A549 (cell line): ENCODE results near the gene CAMKK2. TPM values are rescaled to one million over a fixed set of nuclear protein-coding genes. Genes with fewer than 3 reads are reported as not detected.

Source experiments
- ATAC-seq, 2 experiments: fragments of 200-7000 bp in 1 of 2; fragments of >200 bp in 1 of 2; cut with Nextera tagmentation in 1 of 2; cut with Tn5 transposase in 1 of 2; 3 replicates each; pipeline versions ENCODE4 v1.8.0 to v1.9.1; 2018 to 2020; ENCODE audit warnings: mild to moderate bottlenecking in 1 of 2, moderate library complexity in 1 of 2
- CTCF ChIA-PET: fragments of 300-600 bp; sonication (Branson Sonifier 250); formaldehyde crosslinking; extraction: SDS; loops from one replicate; lab custom pipeline; 2021; ENCODE audit warnings: antibody characterized with exemption, inconsistent platforms; lab: Yijun Ruan, JAX
- POLR2A ChIA-PET: fragments of 350-600 bp; formaldehyde crosslinking; extraction: SDS; loops from one replicate; lab custom pipeline; 2021; ENCODE audit warnings: antibody characterized with exemption, inconsistent platforms; lab: Yijun Ruan, JAX
- DNase-seq, 2 experiments: peaks; one replicate each; pipeline versions ENCODE4 v3.0.0 to v3.0.0-alpha.2; 2011 to 2016; ENCODE audit warnings: low read depth in 1 of 2, low spot score in 1 of 2
- FAIRE-seq: peaks from 2 replicates; lab custom pipeline; 2011; peaks lifted over from hg19 to GRCh38; lab: Jason Lieb, UNC
- H3K27ac ChIP-seq, 2 experiments: fragments of >200 bp; sonication (Bioruptor Twin); formaldehyde crosslinking; 3 replicates each; pipeline ENCODE4 v1.5.1; 2016 to 2017
- H3K4me1 ChIP-seq: fragments of >200 bp; sonication (Bioruptor Twin); formaldehyde crosslinking; 3 replicates; pipeline ENCODE4 v1.6.1; 2016
- H3K4me2 ChIP-seq: fragments of >200 bp; sonication (Bioruptor Twin); formaldehyde crosslinking; 3 replicates; pipeline ENCODE4 v1.6.1; 2016
- H3K4me3 ChIP-seq: fragments of >200 bp; sonication (Bioruptor Twin); formaldehyde crosslinking; 3 replicates; pipeline ENCODE4 v1.5.1; 2016
- H3K9me3 ChIP-seq: fragments of >200 bp; sonication (Bioruptor Twin); formaldehyde crosslinking; 3 replicates; pipeline ENCODE4 v1.6.1; 2016
- BHLHE40 ChIP-seq: IDR thresholded peaks from 2 replicates; pipeline ENCODE4 v1.6.1; 2012; ENCODE audit warnings: low read depth, low read length, inconsistent platforms
- CBX2 ChIP-seq: fragments of 200-600 bp; sonication (generic); IDR thresholded peaks from 2 replicates; pipeline ENCODE4 v1.6.1; 2016; ENCODE audit warnings: low read depth, mild to moderate bottlenecking, borderline replicate concordance
- CHD2 ChIP-seq: fragments of 150-350 bp; IDR thresholded peaks from 2 replicates; pipeline ENCODE4 v1.6.1; 2014; ENCODE audit warnings: low read length; ENCODE audit not compliant: partially characterized antibody
- EHF ChIP-seq: fragments of 250-450 bp; sonication (Bioruptor Pico); IDR thresholded peaks from 2 replicates; pipeline ENCODE4 v1.5.0; 2020; ENCODE audit warnings: mild to moderate bottlenecking
- EP300 ChIP-seq, 2 experiments: fragments of >200 bp; sonication (Bioruptor Twin); formaldehyde crosslinking; IDR thresholded peaks; 2 replicates in 1 of 2; 3 replicates in 1 of 2; pipeline ENCODE4 v1.6.1; 2016 to 2017
- JUN ChIP-seq, 2 experiments: fragments of >200 bp; sonication (Bioruptor Twin); formaldehyde crosslinking; IDR thresholded peaks; 2 replicates in 1 of 2; 3 replicates in 1 of 2; pipeline ENCODE4 v1.6.1; 2016 to 2017
- JUNB ChIP-seq: fragments of >200 bp; sonication (Bioruptor Twin); formaldehyde crosslinking; IDR thresholded peaks from 2 replicates; pipeline ENCODE4 v1.6.1; 2016
- MAFK ChIP-seq: fragments of 450-650 bp; IDR thresholded peaks from 2 replicates; pipeline ENCODE4 v1.6.1; 2014; ENCODE audit not compliant: partially characterized antibody
- MYC ChIP-seq: IDR thresholded peaks from 2 replicates; pipeline ENCODE4 v1.6.1; 2012; ENCODE audit warnings: mild to moderate bottlenecking, inconsistent platforms, low read length, improper control_type of control experiment, borderline replicate concordance
- POLR2A ChIP-seq: IDR thresholded peaks from 2 replicates; pipeline ENCODE4 v1.6.1; 2012; ENCODE audit warnings: mild to moderate bottlenecking, low read length
- ZC3H11A ChIP-seq: fragments of 450-650 bp; IDR thresholded peaks from 2 replicates; pipeline ENCODE4 v1.6.1; 2014; ENCODE audit warnings: antibody characterized with exemption, mild to moderate bottlenecking
- ZNF302 ChIP-seq: fragments of 250-450 bp; sonication (Bioruptor Pico); IDR thresholded peaks from 2 replicates; pipeline ENCODE4 v1.9.0; 2021; ENCODE audit warnings: inconsistent platforms, mild to moderate bottlenecking, moderate library complexity
- WGBS: methylation state at CpG from one replicate; pipeline ENCODE4 v1.1.6; 2017; ENCODE audit errors: missing lambda C conversion rate; 5-methylcytosine and 5-hydroxymethylcytosine counted together
- polyA plus RNA-seq, 4 experiments: library from polyadenylated mRNA; depleted of rRNA in 3 of 4; stranded (reverse); fragments of >200 nt; fragmentation: RNase III in 1 of 4; extraction: RNeasy Plus Mini Kit Qiagen cat#74134 plus additional on column Dnase treatment in 1 of 4; gene quantifications; 2 replicates in 3 of 4; 3 replicates in 1 of 4; pipeline ENCODE4 v1.2.3, GENCODE V29; 2011 to 2017
- TF ChIP-seq, protein P1 (sequence below): fragments of 150-350 bp; IDR thresholded peaks from 2 replicates; pipeline ENCODE4 v1.6.1; 2014; ENCODE audit warnings: low read depth, mild to moderate bottlenecking, low read length
- TF ChIP-seq, protein P2 (sequence below): IDR thresholded peaks from 2 replicates; pipeline ENCODE4 v1.6.1; 2012; ENCODE audit warnings: low read depth, borderline replicate concordance
- TF ChIP-seq, protein P3 (sequence below): fragments of >200 bp; sonication (Bioruptor Twin); formaldehyde crosslinking; IDR thresholded peaks from 3 replicates; pipeline ENCODE4 v1.6.1; 2016
- TF ChIP-seq, protein P4 (sequence below): fragments of 200-600 bp; sonication (generic); IDR thresholded peaks from 2 replicates; pipeline ENCODE4 v1.6.1; 2016; ENCODE audit warnings: antibody characterized with exemption, mild to moderate bottlenecking, moderate library complexity
- TF ChIP-seq, protein P5 (sequence below): fragments of 250-450 bp; sonication (Bioruptor Pico); IDR thresholded peaks from 2 replicates; pipeline ENCODE4 v1.5.0; 2020; ENCODE audit warnings: low read depth, mild to moderate bottlenecking, moderate library complexity

Gene CAMKK2
- polyA plus RNA-seq, 2 of the 4 experiments (the other 2 are of a cell fraction): 15.3 to 24.8 TPM

DNA sequence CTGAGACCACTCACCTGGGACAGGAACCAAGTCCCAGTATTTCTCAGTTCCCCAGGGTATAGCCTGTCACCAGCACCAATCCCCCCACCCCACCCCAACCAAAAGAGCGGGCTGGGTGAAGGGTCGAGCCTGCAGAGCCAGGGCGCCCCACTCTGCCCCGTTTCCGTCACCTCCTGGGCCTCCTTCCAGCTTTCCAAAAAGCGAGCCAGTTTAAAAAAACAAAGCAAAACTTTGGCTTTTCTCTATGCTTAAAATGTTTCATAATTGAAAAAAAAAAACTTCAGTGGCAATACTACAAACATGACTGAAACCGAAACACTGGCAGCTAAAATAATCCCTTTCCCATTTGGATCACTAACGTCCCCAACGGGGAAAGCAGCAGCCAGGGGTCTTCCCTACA lies 7.5 kb downstream of the CAMKK2 start:
- Histone ChIP-seq H3K4me3 (no peak overlapping the region), H3K27ac (no peak overlapping the region), H3K4me1 (no peaks in the 10 kb centered on the region), H3K9me3 (no peaks in the 10 kb centered on the region), H3K4me2 (no peak overlapping the region)
- POLR2A ChIA-PET: no interaction called here
- CTCF ChIA-PET: interaction anchor here (0.6 kb wide), 1 partner anchor 85 kb away, joined by 4 read pairs; no protein-coding TSS in a partner anchor
- ATAC-seq: no peak
- TF ChIP-seq POLR2A (no peak), CHD2 (no peak)
- TF ChIP-seq, protein P1, sequence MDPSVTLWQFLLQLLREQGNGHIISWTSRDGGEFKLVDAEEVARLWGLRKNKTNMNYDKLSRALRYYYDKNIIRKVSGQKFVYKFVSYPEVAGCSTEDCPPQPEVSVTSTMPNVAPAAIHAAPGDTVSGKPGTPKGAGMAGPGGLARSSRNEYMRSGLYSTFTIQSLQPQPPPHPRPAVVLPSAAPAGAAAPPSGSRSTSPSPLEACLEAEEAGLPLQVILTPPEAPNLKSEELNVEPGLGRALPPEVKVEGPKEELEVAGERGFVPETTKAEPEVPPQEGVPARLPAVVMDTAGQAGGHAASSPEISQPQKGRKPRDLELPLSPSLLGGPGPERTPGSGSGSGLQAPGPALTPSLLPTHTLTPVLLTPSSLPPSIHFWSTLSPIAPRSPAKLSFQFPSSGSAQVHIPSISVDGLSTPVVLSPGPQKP: no peak
- WGBS: 88% methylated on average over 9 of the region's 9 CpGs
- DNase-seq: no peak
- no peak for FAIRE-seq

DNA sequence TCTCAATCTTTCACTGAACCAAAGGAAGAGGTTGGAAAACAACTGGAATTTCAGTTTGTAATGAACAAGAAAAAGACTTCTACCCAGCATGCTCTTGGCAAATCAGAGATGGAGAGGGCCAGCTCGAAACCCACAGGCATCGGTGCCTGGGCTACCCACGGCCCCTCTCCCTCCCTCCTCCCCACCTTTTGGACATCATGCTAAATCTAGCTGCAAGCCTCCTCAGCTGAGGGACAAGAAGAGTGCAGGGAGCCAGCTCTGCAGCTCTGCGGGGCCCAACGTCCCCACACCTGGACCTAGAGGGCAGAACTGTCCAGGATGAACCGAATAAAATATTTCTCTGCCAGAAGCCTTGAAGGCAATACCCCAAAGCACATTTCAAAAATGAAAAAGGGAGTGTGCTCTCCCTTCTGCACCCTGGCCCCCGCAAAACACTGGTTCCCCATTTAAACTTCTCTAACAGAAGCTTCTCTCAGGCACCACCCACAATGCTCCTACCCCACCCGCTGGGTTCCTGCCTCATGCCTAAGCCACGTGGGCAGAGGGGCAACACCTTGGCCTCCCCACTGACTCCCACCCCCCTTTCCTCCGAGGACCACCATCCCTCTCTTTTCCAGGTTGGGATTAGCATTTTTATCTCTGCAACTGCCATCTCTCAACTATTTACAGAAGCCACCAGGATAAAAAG lies 8.2 kb downstream of the CAMKK2 start:
- Histone ChIP-seq H3K4me1 (no peaks in the 10 kb centered on the region), H3K27ac (no peak overlapping the region), H3K9me3 (no peaks in the 10 kb centered on the region), H3K4me2 (no peak overlapping the region), H3K4me3 (no peak overlapping the region)
- WGBS: 70% methylated on average over 10 of the region's 10 CpGs
- FAIRE-seq: no peak
- no peak for ATAC-seq
- ChIA-PET CTCF (interaction anchor here (0.9 to 1.7 kb wide), 5 partner anchors 9 to 47 kb away, joined by 3 to 7 read pairs (median 3); no protein-coding TSS in a partner anchor), POLR2A (no interaction called here)
- DNase-seq: no peak
- TF ChIP-seq MYC (no peak), CHD2 (no peak), JUN (IDR thresholded peaks at IDR 0.05) (no peak), BHLHE40 (no peak), MAFK (no peak)
- TF ChIP-seq, protein P2, sequence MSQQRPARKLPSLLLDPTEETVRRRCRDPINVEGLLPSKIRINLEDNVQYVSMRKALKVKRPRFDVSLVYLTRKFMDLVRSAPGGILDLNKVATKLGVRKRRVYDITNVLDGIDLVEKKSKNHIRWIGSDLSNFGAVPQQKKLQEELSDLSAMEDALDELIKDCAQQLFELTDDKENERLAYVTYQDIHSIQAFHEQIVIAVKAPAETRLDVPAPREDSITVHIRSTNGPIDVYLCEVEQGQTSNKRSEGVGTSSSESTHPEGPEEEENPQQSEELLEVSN: no peak
- TF ChIP-seq, protein P3, sequence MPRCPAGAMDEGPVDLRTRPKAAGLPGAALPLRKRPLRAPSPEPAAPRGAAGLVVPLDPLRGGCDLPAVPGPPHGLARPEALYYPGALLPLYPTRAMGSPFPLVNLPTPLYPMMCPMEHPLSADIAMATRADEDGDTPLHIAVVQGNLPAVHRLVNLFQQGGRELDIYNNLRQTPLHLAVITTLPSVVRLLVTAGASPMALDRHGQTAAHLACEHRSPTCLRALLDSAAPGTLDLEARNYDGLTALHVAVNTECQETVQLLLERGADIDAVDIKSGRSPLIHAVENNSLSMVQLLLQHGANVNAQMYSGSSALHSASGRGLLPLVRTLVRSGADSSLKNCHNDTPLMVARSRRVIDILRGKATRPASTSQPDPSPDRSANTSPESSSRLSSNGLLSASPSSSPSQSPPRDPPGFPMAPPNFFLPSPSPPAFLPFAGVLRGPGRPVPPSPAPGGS: no peak

DNA sequence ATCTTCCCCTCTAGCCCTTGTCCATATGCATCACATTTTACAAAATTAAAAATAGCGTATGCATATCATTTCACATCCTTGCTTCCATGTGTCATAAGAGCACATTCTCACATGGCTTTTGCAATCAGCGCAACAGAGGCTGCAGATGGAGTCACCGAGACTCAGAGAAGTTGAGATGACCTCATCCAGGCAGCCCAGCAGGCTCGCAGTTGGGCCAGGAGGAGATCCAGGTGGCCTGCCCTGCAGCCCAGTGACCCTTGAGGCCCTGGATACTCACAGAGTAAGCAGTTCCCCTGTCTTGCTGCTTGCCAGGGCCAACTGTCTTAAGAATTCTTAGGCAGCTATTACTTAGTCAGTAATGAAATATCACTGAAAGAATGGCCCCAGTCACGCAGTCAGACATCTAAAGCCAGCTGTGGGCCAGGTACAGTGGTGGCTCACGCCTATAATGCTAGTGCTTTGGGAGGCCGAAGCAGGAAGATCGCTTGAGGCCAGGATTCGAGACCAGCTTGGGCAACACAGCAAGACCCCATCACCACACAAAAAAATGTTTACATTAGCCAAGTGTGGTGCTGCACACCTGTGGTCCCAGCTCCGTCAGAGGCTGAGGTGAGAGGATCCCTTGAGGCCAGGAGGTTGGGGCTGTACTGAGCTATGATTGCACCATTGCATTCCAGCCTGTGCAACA lies 9.1 kb downstream of the CAMKK2 start:
- TF ChIP-seq ZC3H11A (no peak), POLR2A (no peak), ZNF302 (CRISPR knock-in tag) (no peak), EHF (CRISPR knock-in tag) (no peak)
- 93% methylated on average over 10 of the region's 10 CpGs for whole genome bisulfite sequencing
- Histone ChIP-seq H3K4me2 (no peak overlapping the region), H3K4me3 (no peak overlapping the region), H3K27ac (no peak overlapping the region), H3K4me1 (no peaks in the 10 kb centered on the region), H3K9me3 (no peaks in the 10 kb centered on the region)
- DNase-seq: no peak
- ChIA-PET POLR2A (no interaction called here), CTCF (interaction anchor here (0.7 to 1.7 kb wide), 7 partner anchors 10 to 47 kb away, joined by 3 to 7 read pairs (median 3); no protein-coding TSS in a partner anchor)
- ATAC-seq: no peak; a peak in 1 of 6 replicates
- FAIRE-seq: no peak

DNA sequence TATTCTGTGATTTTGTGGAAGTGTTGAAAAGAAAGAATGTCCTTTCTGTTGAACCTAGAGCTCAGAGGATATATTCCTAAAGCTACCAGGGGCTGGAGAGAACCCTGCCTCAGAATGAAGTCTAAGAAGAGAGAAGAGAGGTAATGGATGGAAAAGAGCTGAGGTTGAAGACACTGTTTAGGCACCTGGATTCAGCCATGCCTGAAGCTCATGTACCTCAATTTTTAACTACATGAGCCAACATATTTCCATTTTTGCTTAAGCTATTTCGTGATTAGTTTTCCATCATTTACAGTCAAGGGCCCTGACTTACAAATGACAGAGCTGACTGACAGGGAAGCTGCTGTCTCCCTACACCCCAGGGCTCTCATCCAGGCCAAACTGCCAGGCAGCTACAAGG lies 10.7 kb downstream of the CAMKK2 start:
- WGBS: 89% methylated on average over 1 of the region's 1 CpG
- FAIRE-seq (no peak), ATAC-seq (no peak), DNase-seq (no peak)
- TF ChIP-seq POLR2A (no peak), JUNB (no peak), EP300 (IDR thresholded peaks at IDR 0.05) (no peak), CBX2 (no peak)
- TF ChIP-seq, protein P4, sequence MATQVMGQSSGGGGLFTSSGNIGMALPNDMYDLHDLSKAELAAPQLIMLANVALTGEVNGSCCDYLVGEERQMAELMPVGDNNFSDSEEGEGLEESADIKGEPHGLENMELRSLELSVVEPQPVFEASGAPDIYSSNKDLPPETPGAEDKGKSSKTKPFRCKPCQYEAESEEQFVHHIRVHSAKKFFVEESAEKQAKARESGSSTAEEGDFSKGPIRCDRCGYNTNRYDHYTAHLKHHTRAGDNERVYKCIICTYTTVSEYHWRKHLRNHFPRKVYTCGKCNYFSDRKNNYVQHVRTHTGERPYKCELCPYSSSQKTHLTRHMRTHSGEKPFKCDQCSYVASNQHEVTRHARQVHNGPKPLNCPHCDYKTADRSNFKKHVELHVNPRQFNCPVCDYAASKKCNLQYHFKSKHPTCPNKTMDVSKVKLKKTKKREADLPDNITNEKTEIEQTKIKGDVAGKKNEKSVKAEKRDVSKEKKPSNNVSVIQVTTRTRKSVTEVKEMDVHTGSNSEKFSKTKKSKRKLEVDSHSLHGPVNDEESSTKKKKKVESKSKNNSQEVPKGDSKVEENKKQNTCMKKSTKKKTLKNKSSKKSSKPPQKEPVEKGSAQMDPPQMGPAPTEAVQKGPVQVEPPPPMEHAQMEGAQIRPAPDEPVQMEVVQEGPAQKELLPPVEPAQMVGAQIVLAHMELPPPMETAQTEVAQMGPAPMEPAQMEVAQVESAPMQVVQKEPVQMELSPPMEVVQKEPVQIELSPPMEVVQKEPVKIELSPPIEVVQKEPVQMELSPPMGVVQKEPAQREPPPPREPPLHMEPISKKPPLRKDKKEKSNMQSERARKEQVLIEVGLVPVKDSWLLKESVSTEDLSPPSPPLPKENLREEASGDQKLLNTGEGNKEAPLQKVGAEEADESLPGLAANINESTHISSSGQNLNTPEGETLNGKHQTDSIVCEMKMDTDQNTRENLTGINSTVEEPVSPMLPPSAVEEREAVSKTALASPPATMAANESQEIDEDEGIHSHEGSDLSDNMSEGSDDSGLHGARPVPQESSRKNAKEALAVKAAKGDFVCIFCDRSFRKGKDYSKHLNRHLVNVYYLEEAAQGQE: no peak
- TF ChIP-seq, protein P5, sequence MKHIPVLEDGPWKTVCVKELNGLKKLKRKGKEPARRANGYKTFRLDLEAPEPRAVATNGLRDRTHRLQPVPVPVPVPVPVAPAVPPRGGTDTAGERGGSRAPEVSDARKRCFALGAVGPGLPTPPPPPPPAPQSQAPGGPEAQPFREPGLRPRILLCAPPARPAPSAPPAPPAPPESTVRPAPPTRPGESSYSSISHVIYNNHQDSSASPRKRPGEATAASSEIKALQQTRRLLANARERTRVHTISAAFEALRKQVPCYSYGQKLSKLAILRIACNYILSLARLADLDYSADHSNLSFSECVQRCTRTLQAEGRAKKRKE (CRISPR knock-in tag): no peak
- Histone ChIP-seq H3K27ac (no peak overlapping the region), H3K9me3 (no peaks in the 10 kb centered on the region), H3K4me2 (no peak overlapping the region), H3K4me3 (no peak overlapping the region), H3K4me1 (no peaks in the 10 kb centered on the region)
- POLR2A ChIA-PET: interaction anchor here (1.2 kb wide), 1 partner anchor 11 kb away, joined by 3 read pairs; the partner anchor contains the start of gene CAMKK2
- CTCF ChIA-PET: interaction anchor here (1.4 kb wide), 1 partner anchor 9 kb away, joined by 4 read pairs; no protein-coding TSS in a partner anchor
